ENCODE measurements around the gene NUTF2. TPM values are rescaled to one million over a fixed set of nuclear protein-coding genes. Genes with fewer than 3 reads are reported as not detected.

NUTF2 gene
- total and polyA plus RNA-seq, 4 experiments from 2014 or later = 41.2 to 128 (median 86.7) TPM

DNA sequence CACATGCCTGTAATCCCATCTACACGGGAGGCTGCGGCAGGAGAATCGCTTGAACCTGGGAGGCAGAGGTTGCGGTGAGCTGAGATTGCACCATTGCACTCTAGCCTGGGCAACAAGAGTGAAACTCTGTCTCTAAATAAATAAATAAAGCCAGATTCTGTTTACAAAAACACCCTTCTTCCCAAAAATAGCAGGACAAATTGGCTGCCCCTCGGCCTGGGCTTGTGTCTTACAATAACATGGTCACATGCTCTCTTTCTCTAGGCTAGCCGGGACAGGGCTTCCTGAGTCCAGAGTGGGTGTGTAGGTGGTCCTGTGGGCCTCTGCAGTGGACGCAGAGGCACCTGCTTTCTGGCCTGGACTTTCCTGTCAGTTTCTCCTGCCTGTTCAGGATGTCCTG, 22.9 kb downstream of the NUTF2 start:
- peaks cover 14% of the 10 kb centered on the region for H3K36me3 ChIP-seq (ENCODE audit: insufficient read depth, low read length)
- H3K9me3 ChIP-seq (ENCODE audit: control insufficient read depth in 1 of 2, low read length in 2 of 2) = no peaks in the 10 kb centered on the region
- peaks cover 10 to 45% of the 10 kb centered on the region in 2 donors for H3K36me3 Mint-ChIP-seq
- intact Hi-C loops (cut with micrococcal nuclease) = no loop called here
- H3K4me1 Mint-ChIP-seq = peaks cover 14 to 31% (median 18%) of the 10 kb centered on the region in 4 donors
- H3K27me3 Mint-ChIP-seq = no peaks in the 10 kb centered on the region
- H3K4me3 ChIP-seq (ENCODE audit: low read length in 2 of 2) = no peak overlapping the region
- H3K27ac ChIP-seq (ENCODE audit: low read depth, low read length) = no peak overlapping the region
- H3K27me3 ChIP-seq (ENCODE audit: insufficient read depth, low read length) = no peaks in the 10 kb centered on the region
- DNase-seq = no peak
- CTCF ChIA-PET (ENCODE audit: partially characterized antibody) = interaction anchor here (1.7 to 3.1 kb wide), 2 partner anchors 14 to 53 kb away, joined by 5 to 15 read pairs; no protein-coding TSS in a partner anchor
- H3K4me3 Mint-ChIP-seq = no peak overlapping the region
- no peaks in the 10 kb centered on the region for H3K9me3 Mint-ChIP-seq
- peak overlapping the region in 2 of 7 donors; percentile 53 to 77 for H3K27ac Mint-ChIP-seq
- POLR2A ChIA-PET (ENCODE audit: partially characterized antibody) = no interaction called here
- peaks cover 18% of the 10 kb centered on the region for H3K4me1 ChIP-seq (ENCODE audit: insufficient read depth, low read length)

GRCh38 chr16:67871256-67871655, 24.5 kb downstream of the NUTF2 start:
- Mint-ChIP-seq H3K9me3 (peaks cover 0 to 1% (median 0%) of the 10 kb centered on the region in 8 donors), H3K4me1 (peaks cover 25 to 43% (median 32%) of the 10 kb centered on the region in 4 donors), H3K36me3 (peaks cover 8 to 52% of the 10 kb centered on the region in 2 donors), H3K4me3 (peak overlapping the region in 2 of 8 donors; percentile 46 to 95), H3K27me3 (no peaks in the 10 kb centered on the region), H3K27ac (peak overlapping the region in 3 of 7 donors; percentile 13 to 82 (median 65))
- Histone ChIP-seq H3K27me3 (ENCODE audit: insufficient read depth, low read length) (no peaks in the 10 kb centered on the region), H3K9me3 (ENCODE audit: control insufficient read depth in 1 of 2, low read length in 2 of 2) (no peaks in the 10 kb centered on the region), H3K36me3 (ENCODE audit: insufficient read depth, low read length) (peaks cover 18% of the 10 kb centered on the region), H3K4me3 (ENCODE audit: low read length in 2 of 2) (no peak overlapping the region), H3K27ac (ENCODE audit: low read depth, low read length) (no peak overlapping the region), H3K4me1 (ENCODE audit: insufficient read depth, low read length) (peaks cover 34% of the 10 kb centered on the region)
- intact Hi-C loops (cut with micrococcal nuclease) = no loop called here
- CTCF ChIA-PET (ENCODE audit: partially characterized antibody) = interaction anchor here (0.7 to 1.6 kb wide), 5 partner anchors 13 to 350 kb away, joined by 3 to 9 read pairs (median 3); partner anchors contain the start of gene NRN1L
- POLR2A ChIA-PET (ENCODE audit: partially characterized antibody) = interaction anchor here (0.5 to 3.7 kb wide), 7 partner anchors 9 to 211 kb away, joined by 3 to 29 read pairs (median 4); partner anchors contain the start of genes ACD and PSMB10
- DNase-seq = no peak

DNA sequence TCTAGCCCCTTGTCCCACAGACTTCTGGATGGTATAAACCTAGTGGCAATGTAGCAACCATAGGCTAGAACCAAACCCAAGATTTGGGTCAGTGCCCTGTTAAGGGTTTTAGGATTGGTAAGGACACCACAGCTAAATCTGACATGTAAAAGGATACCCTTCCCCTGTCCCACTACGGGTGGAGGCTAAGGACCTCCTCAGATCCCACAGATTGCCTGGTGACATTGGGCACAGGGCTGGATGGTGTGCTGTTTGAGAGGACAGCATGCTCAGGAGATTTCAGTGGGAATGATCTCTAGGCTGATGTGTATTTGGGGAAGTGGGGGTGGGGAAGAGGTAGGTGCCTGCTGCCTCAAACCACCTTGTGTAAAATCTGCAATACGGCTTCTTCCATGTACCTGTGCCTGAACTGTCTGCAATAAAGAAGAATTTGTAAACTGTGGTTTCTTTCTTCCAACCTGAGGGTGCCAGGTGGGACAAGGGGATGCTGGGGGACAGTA, 25.4 kb downstream of the NUTF2 start:
- intact Hi-C loops (cut with micrococcal nuclease) = loop anchor here (1.0 kb wide), 2 partner anchors 26 to 30 kb away; partner anchors contain the start of genes NUTF2 and THAP11
- H3K4me3 Mint-ChIP-seq = peak overlapping the region; percentile 82 to 95 (median 94)
- no peaks in the 10 kb centered on the region for H3K27me3 Mint-ChIP-seq
- Histone ChIP-seq H3K36me3 (ENCODE audit: insufficient read depth, low read length) (peaks cover 25% of the 10 kb centered on the region), H3K27ac (ENCODE audit: low read depth, low read length) (peak overlapping the region; percentile 91), H3K9me3 (ENCODE audit: control insufficient read depth in 1 of 2, low read length in 2 of 2) (no peaks in the 10 kb centered on the region), H3K4me1 (ENCODE audit: insufficient read depth, low read length) (peaks cover 36% of the 10 kb centered on the region), H3K27me3 (ENCODE audit: insufficient read depth, low read length) (no peaks in the 10 kb centered on the region), H3K4me3 (ENCODE audit: low read length in 2 of 2) (peak overlapping the region; percentile 57 to 90)
- peaks cover 14 to 54% of the 10 kb centered on the region in 2 donors for H3K36me3 Mint-ChIP-seq
- no peak for DNase-seq
- H3K4me1 Mint-ChIP-seq = peaks cover 25 to 43% (median 33%) of the 10 kb centered on the region in 4 donors
- CTCF ChIA-PET (ENCODE audit: partially characterized antibody) = interaction anchor here (1.0 to 1.6 kb wide), 4 partner anchors 12 to 351 kb away, joined by 3 to 9 read pairs (median 3); partner anchors contain the start of gene NRN1L
- peaks cover 0 to 1% (median 0%) of the 10 kb centered on the region in 8 donors for H3K9me3 Mint-ChIP-seq
- H3K27ac Mint-ChIP-seq = peak overlapping the region; percentile 79 to 95 (median 91)
- POLR2A ChIA-PET (ENCODE audit: partially characterized antibody) = interaction anchor here (0.8 to 3.7 kb wide), 7 partner anchors 8 to 212 kb away, joined by 3 to 29 read pairs (median 4); partner anchors contain the start of genes ACD, CENPT, NUTF2 and PSMB10

DNA sequence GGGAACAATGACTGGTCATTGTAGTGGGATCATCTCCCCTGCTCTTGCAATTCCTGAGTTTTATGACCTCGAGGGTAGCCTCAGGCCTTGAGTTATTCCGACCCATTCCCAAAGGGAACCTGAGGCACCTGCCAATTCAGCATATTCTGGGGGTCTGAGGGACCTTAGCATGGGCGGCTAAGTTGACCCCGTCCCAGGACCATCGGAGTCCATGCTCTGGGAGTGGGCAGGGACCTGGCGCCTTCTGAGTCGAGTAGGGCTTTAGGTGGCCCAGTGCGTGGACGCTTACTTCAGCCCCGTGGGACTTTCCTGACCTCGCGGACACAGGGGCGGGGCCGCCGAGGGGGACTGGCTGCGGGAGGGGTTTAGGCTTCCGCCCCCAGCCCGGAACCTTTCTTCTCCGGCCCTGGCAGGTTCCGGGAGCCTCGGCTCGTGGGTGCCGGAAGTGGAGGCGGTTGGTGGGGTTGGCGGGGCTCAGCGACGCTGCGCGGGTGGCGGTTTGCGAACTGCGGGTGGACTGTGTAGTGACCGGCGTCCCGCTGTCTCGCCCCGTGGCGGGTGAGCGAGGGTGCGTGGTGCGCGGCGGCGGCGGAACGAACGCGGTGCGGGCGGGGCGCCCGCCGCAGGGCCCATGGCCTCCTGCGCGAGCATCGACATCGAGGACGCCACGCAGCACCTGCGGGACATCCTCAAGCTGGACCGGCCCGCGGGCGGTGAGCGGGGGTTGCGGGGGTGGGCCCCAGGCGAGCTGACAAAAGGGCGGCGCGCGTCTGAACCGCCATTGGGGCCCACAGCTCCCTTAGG, 26.1 kb downstream of the NUTF2 start, which contains the start of gene EDC4:
Gene EDC4, plus strand, starts transcription at position 422 of the 804 bp plus-strand sequence. Its CDS starts 210 bp downstream, at position 632.
- Mint-ChIP-seq H3K27ac (peak within 1 kb of the TSS; percentile 82 to 96 (median 95)), H3K27me3 (no peaks in the 10 kb centered on the region), H3K4me1 (peaks cover 25 to 43% (median 33%) of the 10 kb centered on the region in 4 donors), H3K4me3 (peak within 1 kb of the TSS; percentile 82 to 95 (median 94)), H3K36me3 (peaks cover 18 to 61% of the 10 kb centered on the region in 2 donors), H3K9me3 (peaks cover 0 to 1% (median 0%) of the 10 kb centered on the region in 8 donors)
- CTCF ChIA-PET (ENCODE audit: partially characterized antibody) = interaction anchor here (0.7 to 1.6 kb wide), 9 partner anchors 13 to 352 kb away, joined by 3 to 6 read pairs (median 3); no protein-coding TSS in a partner anchor
- Histone ChIP-seq H3K27ac (ENCODE audit: low read depth, low read length) (peak within 1 kb of the TSS; percentile 91), H3K4me1 (ENCODE audit: insufficient read depth, low read length) (peaks cover 36% of the 10 kb centered on the region), H3K4me3 (ENCODE audit: low read length in 2 of 2) (peak within 1 kb of the TSS; percentile 88 to 90), H3K9me3 (ENCODE audit: control insufficient read depth in 1 of 2, low read length in 2 of 2) (no peaks in the 10 kb centered on the region), H3K27me3 (ENCODE audit: insufficient read depth, low read length) (no peaks in the 10 kb centered on the region), H3K36me3 (ENCODE audit: insufficient read depth, low read length) (peaks cover 29% of the 10 kb centered on the region)
- peak; percentile 83 to 89 (median 85) for DNase-seq
- intact Hi-C loops (cut with micrococcal nuclease) = loop anchor here (1.0 kb wide), 2 partner anchors 27 to 31 kb away; partner anchors contain the start of genes NUTF2 and THAP11
- POLR2A ChIA-PET (ENCODE audit: partially characterized antibody) = interaction anchor here (0.6 to 3.7 kb wide), 18 partner anchors 8 to 213 kb away, joined by 3 to 29 read pairs (median 4); partner anchors contain the start of genes ACD, CENPT, DDX28 and DUS2

DNA sequence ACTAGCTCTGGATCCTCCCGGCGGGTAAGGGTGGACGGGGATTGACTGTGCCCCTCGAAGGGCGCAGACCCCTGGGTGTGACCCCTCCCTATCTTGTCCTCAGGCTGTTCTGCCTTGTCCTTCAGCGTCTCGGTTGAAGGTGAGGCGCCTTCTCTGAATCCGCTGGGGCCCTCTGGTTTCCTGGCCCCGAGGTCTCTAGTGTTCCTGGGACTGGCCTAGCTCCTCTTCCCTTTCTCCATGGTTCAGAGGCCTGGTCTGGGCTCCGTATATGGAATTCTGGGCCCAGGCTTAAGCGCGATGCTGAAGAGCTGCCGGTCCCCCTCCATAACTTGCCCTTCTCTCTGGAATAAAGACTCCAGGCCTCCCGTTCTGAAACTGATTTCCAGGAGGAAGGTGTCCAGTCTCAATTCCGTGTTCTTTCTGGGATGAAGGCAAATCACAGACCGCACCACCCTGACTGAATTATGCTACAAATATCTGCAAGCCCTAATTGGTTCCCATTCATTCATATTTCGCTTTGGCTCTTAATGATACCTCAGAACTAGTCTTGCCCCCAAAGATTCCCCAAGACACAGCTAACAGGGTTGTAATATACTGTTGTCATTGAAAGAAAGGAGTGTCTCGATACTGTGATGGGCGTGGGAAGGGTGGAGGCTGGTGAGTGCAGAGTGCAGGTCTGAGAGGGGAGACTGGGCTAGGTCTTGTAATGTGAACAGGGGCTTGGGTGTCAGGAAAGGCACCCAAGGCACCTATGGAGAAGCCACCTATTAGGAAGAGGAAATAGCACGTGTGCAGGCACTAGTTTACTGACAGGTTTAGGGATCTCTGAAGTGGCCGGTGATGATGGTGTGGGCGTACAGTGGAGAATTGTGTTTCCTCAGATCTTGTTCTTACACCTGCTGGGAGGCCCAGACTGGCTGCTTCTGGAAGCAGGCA, 27.0 kb downstream of the NUTF2 start:
- peaks cover 25 to 43% (median 33%) of the 10 kb centered on the region in 4 donors for H3K4me1 Mint-ChIP-seq
- H3K4me1 ChIP-seq (ENCODE audit: insufficient read depth, low read length) = peaks cover 36% of the 10 kb centered on the region
- H3K27me3 ChIP-seq (ENCODE audit: insufficient read depth, low read length) = no peaks in the 10 kb centered on the region
- intact Hi-C loops (cut with micrococcal nuclease) = no loop called here
- peak in 1 of 5 donors; percentile 13 for DNase-seq
- ChIA-PET POLR2A (ENCODE audit: partially characterized antibody) (interaction anchor here (0.6 to 3.7 kb wide), 18 partner anchors 9 to 213 kb away, joined by 3 to 29 read pairs (median 4); partner anchors contain the start of genes ACD, CENPT, DDX28 and DUS2), CTCF (ENCODE audit: partially characterized antibody) (interaction anchor here (0.7 to 2.0 kb wide), 11 partner anchors 10 to 353 kb away, joined by 3 to 7 read pairs (median 3); no protein-coding TSS in a partner anchor)
- H3K27me3 Mint-ChIP-seq = no peaks in the 10 kb centered on the region
- peaks cover 19 to 65% of the 10 kb centered on the region in 2 donors for H3K36me3 Mint-ChIP-seq
- peak overlapping the region; percentile 91 for H3K27ac ChIP-seq (ENCODE audit: low read depth, low read length)
- H3K4me3 ChIP-seq (ENCODE audit: low read length in 2 of 2) = peak overlapping the region; percentile 88 to 90
- H3K27ac Mint-ChIP-seq = peak overlapping the region; percentile 82 to 96 (median 95)
- H3K4me3 Mint-ChIP-seq = peak overlapping the region; percentile 82 to 95 (median 94)
- H3K9me3 ChIP-seq (ENCODE audit: control insufficient read depth in 1 of 2, low read length in 2 of 2) = no peaks in the 10 kb centered on the region
- peaks cover 0 to 1% (median 0%) of the 10 kb centered on the region in 8 donors for H3K9me3 Mint-ChIP-seq
- peaks cover 37% of the 10 kb centered on the region for H3K36me3 ChIP-seq (ENCODE audit: insufficient read depth, low read length)

DNA sequence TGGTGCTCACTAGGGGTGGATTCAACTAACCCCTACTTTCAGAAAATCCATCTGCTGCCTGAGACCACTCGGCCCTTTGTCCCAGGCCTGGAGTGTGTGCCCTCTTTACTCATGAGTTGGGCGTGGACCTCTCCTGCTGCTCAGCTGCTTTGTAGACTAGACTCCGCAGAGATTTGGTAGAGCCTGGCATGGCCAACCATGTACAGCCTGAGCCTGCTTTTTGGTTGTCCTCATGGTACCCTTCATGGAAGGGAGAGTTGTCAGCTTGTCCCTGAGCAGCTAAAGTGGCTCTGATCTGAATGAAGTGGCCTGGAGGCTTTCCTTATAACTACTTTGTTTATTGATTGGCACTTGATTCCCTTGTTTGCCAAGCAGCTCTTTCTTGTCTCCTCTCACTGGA, 27.6 kb downstream of the NUTF2 start:
- H3K4me1 Mint-ChIP-seq = peaks cover 25 to 43% (median 33%) of the 10 kb centered on the region in 4 donors
- ChIA-PET CTCF (ENCODE audit: partially characterized antibody) (interaction anchor here (1.1 to 2.0 kb wide), 4 partner anchors 9 to 202 kb away, joined by 3 to 7 read pairs (median 4); no protein-coding TSS in a partner anchor), POLR2A (ENCODE audit: partially characterized antibody) (interaction anchor here (1.6 to 3.7 kb wide), 4 partner anchors 9 to 61 kb away, joined by 5 to 29 read pairs (median 12); partner anchors contain the start of genes CENPT, NUTF2 and PSMB10)
- H3K4me3 ChIP-seq (ENCODE audit: low read length in 2 of 2) = peak overlapping the region in 1 of 2 donors; percentile 90
- intact Hi-C loops (cut with micrococcal nuclease) = no loop called here
- H3K36me3 Mint-ChIP-seq = peaks cover 26 to 71% of the 10 kb centered on the region in 2 donors
- no peak for DNase-seq
- peak overlapping the region; percentile 82 to 95 (median 94) for H3K4me3 Mint-ChIP-seq
- no peaks in the 10 kb centered on the region for H3K9me3 ChIP-seq (ENCODE audit: control insufficient read depth in 1 of 2, low read length in 2 of 2)
- H3K27ac ChIP-seq (ENCODE audit: low read depth, low read length) = peak overlapping the region; percentile 91
- H3K27ac Mint-ChIP-seq = peak overlapping the region; percentile 82 to 96 (median 95)
- H3K27me3 ChIP-seq (ENCODE audit: insufficient read depth, low read length) = no peaks in the 10 kb centered on the region
- H3K4me1 ChIP-seq (ENCODE audit: insufficient read depth, low read length) = peaks cover 36% of the 10 kb centered on the region
- H3K27me3 Mint-ChIP-seq = no peaks in the 10 kb centered on the region
- peaks cover 0 to 1% (median 0%) of the 10 kb centered on the region in 8 donors for H3K9me3 Mint-ChIP-seq
- H3K36me3 ChIP-seq (ENCODE audit: insufficient read depth, low read length) = peaks cover 44% of the 10 kb centered on the region
